Measurements from ENCODE around the gene MSH5. TPM values are rescaled to one million over a fixed set of nuclear protein-coding genes. Genes with fewer than 3 reads are reported as not detected.

MSH5 gene
- total RNA-seq, 2 experiments from 2014 or later: 104 to 218 TPM

DNA sequence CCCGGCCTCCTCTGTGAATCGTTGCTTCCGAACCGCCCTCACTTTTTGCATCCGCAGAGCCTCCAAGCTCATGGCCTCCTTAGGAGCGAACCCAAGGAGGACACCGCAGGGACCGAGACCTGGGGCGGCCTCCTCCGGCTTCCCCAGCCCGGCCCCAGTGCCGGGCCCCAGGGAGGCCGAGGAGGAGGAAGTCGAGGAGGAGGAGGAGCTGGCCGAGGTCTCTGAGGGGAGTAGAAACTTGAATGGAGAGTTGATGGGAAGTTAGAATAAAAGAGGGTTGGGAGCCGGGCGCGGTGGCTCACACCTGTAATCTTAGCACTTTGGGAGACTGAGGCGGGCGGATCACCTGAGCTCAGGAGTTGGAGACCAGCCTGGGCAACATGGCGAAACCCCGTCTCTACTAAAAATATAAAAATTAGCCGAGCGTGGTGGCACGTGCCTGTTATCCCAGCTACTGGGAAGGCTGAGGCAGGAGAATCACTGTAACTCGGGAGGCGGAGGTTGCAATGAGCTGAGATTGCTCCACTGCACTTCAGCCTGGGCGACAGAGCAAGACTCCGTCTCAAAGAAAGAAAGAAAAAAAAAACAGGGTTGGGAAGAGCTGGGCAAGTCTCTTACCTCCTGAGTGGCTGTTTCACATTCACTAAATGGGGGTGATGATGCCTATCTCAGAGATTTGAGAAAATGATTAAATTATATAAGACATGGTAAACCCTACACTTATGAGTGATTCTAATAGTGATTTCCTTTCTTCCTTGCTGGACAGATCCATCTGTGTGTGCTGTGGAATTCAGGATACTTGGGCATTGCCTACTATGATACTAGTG, 805 bp downstream of the MSH5 start:
- intact Hi-C loops (cut with micrococcal nuclease; ENCODE audit: unreplicated experiment): loop anchor here (5.0 kb wide), 1 partner anchor 47 kb away; no protein-coding TSS in a partner anchor
- POLR2A ChIA-PET: interaction anchor here (0.6 to 7.1 kb wide), 13 partner anchors 9 to 227 kb away, joined by 3 to 43 read pairs (median 4); partner anchors contain the start of genes ABHD16A, HSPA1B and LSM2
- no TSS peak for BruUV-seq (replicated peaks)

DNA sequence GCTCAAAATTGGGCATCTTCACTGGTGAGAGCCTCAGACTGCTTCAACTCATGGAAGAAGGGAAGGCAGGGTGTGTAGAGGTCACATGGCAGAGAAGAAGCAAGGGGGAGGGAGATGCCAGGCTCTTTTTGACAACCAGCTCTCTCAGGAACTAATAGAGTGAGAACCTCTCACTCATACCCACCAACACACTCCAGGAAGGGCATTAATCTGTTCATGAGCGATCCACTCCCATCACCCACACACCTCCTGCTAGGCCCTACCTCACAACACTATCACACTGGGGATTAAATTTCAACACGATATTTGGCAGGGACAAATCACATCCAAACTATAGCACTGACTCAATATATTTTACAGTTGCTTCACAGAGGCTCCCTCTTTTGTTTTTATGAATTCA, 2.0 kb downstream of the MSH5 start:
- Histone ChIP-seq H4K20me1 (ENCODE audit: insufficient read depth, low read length) (no peaks in the 10 kb centered on the region), H3K4me1 (ENCODE audit: insufficient read depth, low read length, poor library complexity, severe bottlenecking) (peaks cover 45% of the 10 kb centered on the region), H3K79me2 (ENCODE audit: insufficient read depth, low read depth, low read length) (peaks cover 15% of the 10 kb centered on the region; the same call in 1 of the 2 replicates), H3K9me3 (ENCODE audit: low read length) (no peaks in the 10 kb centered on the region), H3K4me2 (ENCODE audit: low read length) (no peak overlapping the region), H3K27ac (ENCODE audit: low read depth, low read length, poor library complexity, severe bottlenecking) (no peak overlapping the region), H2AFZ (ENCODE audit: low read length) (no peak overlapping the region), H3K36me3 (ENCODE audit: insufficient read depth, low read length) (peaks cover 46% of the 10 kb centered on the region), H3K9me2 (ENCODE audit: insufficient read depth, low read length) (no peaks in the 10 kb centered on the region), H3K4me3 (ENCODE audit: low read depth, low read length, poor library complexity, severe bottlenecking) (no peak overlapping the region)
- TF ChIP-seq EZH2phosphoT487 (IDR thresholded peaks at IDR 0.05; ENCODE audit: borderline replicate concordance, low read depth, low read length): no peak
- no TSS peak for BruUV-seq (replicated peaks)
- DNase-seq (ENCODE audit: low spot score): no peak
- POLR2A ChIA-PET: interaction anchor here (0.6 to 2.4 kb wide), 4 partner anchors 8 to 57 kb away, joined by 3 to 9 read pairs (median 4); no protein-coding TSS in a partner anchor
- CTCF ChIA-PET (ENCODE audit: unreplicated experiment): no interaction called here
- intact Hi-C loops (cut with micrococcal nuclease; ENCODE audit: unreplicated experiment): loop anchor here (5.0 kb wide), 1 partner anchor 45 kb away; no protein-coding TSS in a partner anchor

More for the DNA sequence above, 805 bp downstream of the MSH5 start:
- no peaks in the 10 kb centered on the region for H4K20me1 ChIP-seq (ENCODE audit: insufficient read depth, low read length)
- peaks cover 27% of the 10 kb centered on the region for H3K79me2 ChIP-seq (ENCODE audit: insufficient read depth, low read depth, low read length)
- peak overlapping the region; percentile 93 for H3K27ac ChIP-seq (ENCODE audit: low read depth, low read length, poor library complexity, severe bottlenecking)
- H3K9me2 ChIP-seq (ENCODE audit: insufficient read depth, low read length): no peaks in the 10 kb centered on the region
- DNase-seq (ENCODE audit: low spot score): peak; percentile 69
- peaks cover 50% of the 10 kb centered on the region for H3K4me1 ChIP-seq (ENCODE audit: insufficient read depth, low read length, poor library complexity, severe bottlenecking)
- CTCF ChIA-PET (ENCODE audit: unreplicated experiment): interaction anchor here (0.7 to 1.7 kb wide), 5 partner anchors 11 to 55 kb away, joined by 3 to 6 read pairs (median 3); partner anchors contain the start of genes ABHD16A and VARS1
- peak overlapping the region; percentile 75 for H3K4me2 ChIP-seq (ENCODE audit: low read length)
- TF ChIP-seq EZH2phosphoT487 (IDR thresholded peaks at IDR 0.05; ENCODE audit: borderline replicate concordance, low read depth, low read length): no peak
- TF ChIP-seq CTCF (conservative IDR thresholded peaks at IDR 0.05; ENCODE audit: low read length): no peak
- peaks cover 45% of the 10 kb centered on the region for H3K36me3 ChIP-seq (ENCODE audit: insufficient read depth, low read length)
- no peaks in the 10 kb centered on the region for H3K9me3 ChIP-seq (ENCODE audit: low read length)
- no peak overlapping the region; the same call in 1 of the 2 replicates for H2AFZ ChIP-seq (ENCODE audit: low read length)
- H3K4me3 ChIP-seq (ENCODE audit: low read depth, low read length, poor library complexity, severe bottlenecking): peak overlapping the region; percentile 79

DNA sequence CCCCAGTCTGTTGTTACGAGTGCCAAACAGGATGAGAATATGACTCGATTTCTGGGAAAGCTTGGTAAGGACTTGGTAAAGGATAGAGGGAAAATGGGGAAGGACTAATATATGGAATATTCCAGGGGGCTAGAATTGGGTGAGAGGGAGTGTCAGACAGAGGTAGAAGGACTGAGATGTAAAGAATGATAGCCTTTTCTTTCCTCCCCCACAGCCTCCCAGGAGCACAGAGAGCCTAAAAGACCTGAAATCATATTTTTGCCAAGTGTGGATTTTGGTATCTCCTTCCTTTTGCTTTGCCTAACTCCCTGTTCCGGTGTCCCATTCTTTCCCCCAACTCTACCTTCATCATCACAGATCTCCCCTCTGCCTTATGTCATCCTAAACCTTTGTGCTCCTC, 3.1 kb downstream of the MSH5 start:
- no peaks in the 10 kb centered on the region for H4K20me1 ChIP-seq (ENCODE audit: insufficient read depth, low read length)
- no peak for TF ChIP-seq EZH2phosphoT487 (IDR thresholded peaks at IDR 0.05; ENCODE audit: borderline replicate concordance, low read depth, low read length)
- no peak for TF ChIP-seq CTCF (conservative IDR thresholded peaks at IDR 0.05; ENCODE audit: low read length)
- H3K9me3 ChIP-seq (ENCODE audit: low read length): no peaks in the 10 kb centered on the region
- no TSS peak for BruUV-seq (replicated peaks)
- POLR2A ChIA-PET: interaction anchor here (0.6 kb wide), 1 partner anchor 61 kb away, joined by 3 read pairs; no protein-coding TSS in a partner anchor
- peaks cover 57% of the 10 kb centered on the region for H3K36me3 ChIP-seq (ENCODE audit: insufficient read depth, low read length)
- no peak overlapping the region for H3K4me2 ChIP-seq (ENCODE audit: low read length)
- H3K4me3 ChIP-seq (ENCODE audit: low read depth, low read length, poor library complexity, severe bottlenecking): no peak overlapping the region
- H2AFZ ChIP-seq (ENCODE audit: low read length): no peak overlapping the region
- H3K9me2 ChIP-seq (ENCODE audit: insufficient read depth, low read length): no peaks in the 10 kb centered on the region
- CTCF ChIA-PET (ENCODE audit: unreplicated experiment): no interaction called here
- no peak overlapping the region for H3K27ac ChIP-seq (ENCODE audit: low read depth, low read length, poor library complexity, severe bottlenecking)
- peaks cover 34% of the 10 kb centered on the region for H3K4me1 ChIP-seq (ENCODE audit: insufficient read depth, low read length, poor library complexity, severe bottlenecking)
- no peak for DNase-seq (ENCODE audit: low spot score)
- intact Hi-C loops (cut with micrococcal nuclease; ENCODE audit: unreplicated experiment): loop anchor here (5.0 kb wide), 1 partner anchor 44 kb away; no protein-coding TSS in a partner anchor
- H3K79me2 ChIP-seq (ENCODE audit: insufficient read depth, low read depth, low read length): peaks cover 13% of the 10 kb centered on the region; the same call in 1 of the 2 replicates

All from OCI-LY7 (cell line).